ENCODE data around the gene C1orf115. TPM values are rescaled to one million over a fixed set of nuclear protein-coding genes. Genes with fewer than 3 reads are reported as not detected.

The C1orf115 gene
- polyA plus RNA-seq, 3 donors = 0.47 to 3.1 (median 1.9) TPM

DNA sequence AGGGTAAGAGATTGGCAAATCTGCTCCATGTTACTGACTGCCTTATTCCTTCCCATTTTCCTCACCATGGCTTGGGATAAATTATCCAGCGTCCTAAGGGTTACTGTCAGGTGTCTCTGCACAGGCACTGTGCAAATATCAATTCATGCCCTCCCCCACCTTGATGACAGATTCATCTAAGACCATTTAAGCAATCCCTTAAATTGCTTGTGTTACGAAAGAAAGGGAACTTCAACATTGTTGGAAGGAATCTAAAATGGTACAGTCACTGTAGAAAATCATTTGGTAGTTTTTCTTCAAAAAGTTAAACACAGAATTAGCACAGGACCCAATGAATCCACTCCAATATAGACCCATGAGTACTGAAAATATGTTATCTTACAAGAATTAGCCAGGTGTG, 40.3 kb downstream of the C1orf115 start:
- Histone ChIP-seq H3K4me1 (ENCODE audit: control insufficient read depth in 1 of 2, insufficient read depth in 2 of 2, low read length in 2 of 2) (peaks cover 25 to 29% of the 10 kb centered on the region in 2 donors), H3K4me3 (replicated peaks in 1 of 3; ENCODE audit: low read depth in 2 of 3, low read length in 3 of 3) (no peak overlapping the region), H2AFZ (ENCODE audit: insufficient read depth, low read depth, low read length, poor library complexity, severe bottlenecking) (no peak overlapping the region), H3K36me3 (replicated peaks in 1 of 2; ENCODE audit: control insufficient read depth in 1 of 2, insufficient read depth in 2 of 2, low read length in 2 of 2) (no peaks in the 10 kb centered on the region), H3K27ac (ENCODE audit: low read depth in 1 of 2, low read length in 2 of 2) (no peak overlapping the region), H3K9me3 (replicated peaks in 1 of 2; ENCODE audit: control insufficient read depth in 1 of 2, insufficient read depth in 1 of 2, low read length in 2 of 2) (no peaks in the 10 kb centered on the region), H3K27me3 (ENCODE audit: control insufficient read depth in 2 of 2, insufficient read depth in 2 of 2, low read length in 2 of 2) (no peaks in the 10 kb centered on the region), H3K9ac (ENCODE audit: insufficient read depth, low read length, poor library complexity, severe bottlenecking) (no peak overlapping the region), H3K4me2 (replicated peaks; ENCODE audit: extremely low read depth, low read length, poor library complexity, severe bottlenecking) (no peak overlapping the region), H4K20me1 (ENCODE audit: insufficient read depth, low read length) (no peaks in the 10 kb centered on the region), H3K79me2 (ENCODE audit: insufficient read depth, low read length) (no peaks in the 10 kb centered on the region)
- Mint-ChIP-seq H3K4me1 (peaks cover 31% of the 10 kb centered on the region), H3K9me3 (peaks cover 0 to 4% (median 0%) of the 10 kb centered on the region in 7 donors), H3K27me3 (ENCODE audit: low read depth in 3 of 3) (peaks cover 0 to 4% (median 2%) of the 10 kb centered on the region in 3 donors), H3K27ac (peak overlapping the region in 3 of 7 donors; percentile 39 to 86 (median 47)), H3K4me3 (no peak overlapping the region), H3K36me3 (peaks cover 0 to 2% of the 10 kb centered on the region in 2 donors)
- DNase-seq = peak in 2 of 3 donors; percentile 45 to 53
- intact Hi-C loops (cut with micrococcal nuclease) = loop anchor here in 1 of 2 donors (5.0 kb wide), 1 partner anchor 38 kb away; the partner anchor contains the start of gene C1orf115
- TF ChIP-seq, protein P1, sequence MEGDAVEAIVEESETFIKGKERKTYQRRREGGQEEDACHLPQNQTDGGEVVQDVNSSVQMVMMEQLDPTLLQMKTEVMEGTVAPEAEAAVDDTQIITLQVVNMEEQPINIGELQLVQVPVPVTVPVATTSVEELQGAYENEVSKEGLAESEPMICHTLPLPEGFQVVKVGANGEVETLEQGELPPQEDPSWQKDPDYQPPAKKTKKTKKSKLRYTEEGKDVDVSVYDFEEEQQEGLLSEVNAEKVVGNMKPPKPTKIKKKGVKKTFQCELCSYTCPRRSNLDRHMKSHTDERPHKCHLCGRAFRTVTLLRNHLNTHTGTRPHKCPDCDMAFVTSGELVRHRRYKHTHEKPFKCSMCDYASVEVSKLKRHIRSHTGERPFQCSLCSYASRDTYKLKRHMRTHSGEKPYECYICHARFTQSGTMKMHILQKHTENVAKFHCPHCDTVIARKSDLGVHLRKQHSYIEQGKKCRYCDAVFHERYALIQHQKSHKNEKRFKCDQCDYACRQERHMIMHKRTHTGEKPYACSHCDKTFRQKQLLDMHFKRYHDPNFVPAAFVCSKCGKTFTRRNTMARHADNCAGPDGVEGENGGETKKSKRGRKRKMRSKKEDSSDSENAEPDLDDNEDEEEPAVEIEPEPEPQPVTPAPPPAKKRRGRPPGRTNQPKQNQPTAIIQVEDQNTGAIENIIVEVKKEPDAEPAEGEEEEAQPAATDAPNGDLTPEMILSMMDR (IDR thresholded peaks at IDR 0.05) = no peak
- no CpG with 5 or more reads among the region's 2 CpGs for WGBS (ENCODE audit: insufficient coverage)

- Histone ChIP-seq H3K4me2 (replicated peaks; ENCODE audit: extremely low read depth, low read length, poor library complexity, severe bottlenecking) (no peak overlapping the region), H3K79me2 (ENCODE audit: insufficient read depth, low read length) (no peaks in the 10 kb centered on the region), H3K9ac (ENCODE audit: insufficient read depth, low read length, poor library complexity, severe bottlenecking) (no peak overlapping the region), H3K36me3 (replicated peaks in 1 of 2; ENCODE audit: control insufficient read depth in 1 of 2, insufficient read depth in 2 of 2, low read length in 2 of 2) (no peaks in the 10 kb centered on the region), H3K4me1 (ENCODE audit: control insufficient read depth in 1 of 2, insufficient read depth in 2 of 2, low read length in 2 of 2) (peaks cover 25 to 29% of the 10 kb centered on the region in 2 donors), H3K27ac (ENCODE audit: low read depth in 1 of 2, low read length in 2 of 2) (no peak overlapping the region), H3K4me3 (replicated peaks in 1 of 3; ENCODE audit: low read depth in 2 of 3, low read length in 3 of 3) (no peak overlapping the region), H3K9me3 (replicated peaks in 1 of 2; ENCODE audit: control insufficient read depth in 1 of 2, insufficient read depth in 1 of 2, low read length in 2 of 2) (no peaks in the 10 kb centered on the region), H2AFZ (ENCODE audit: insufficient read depth, low read depth, low read length, poor library complexity, severe bottlenecking) (peak overlapping the region; percentile 2), H3K27me3 (ENCODE audit: control insufficient read depth in 2 of 2, insufficient read depth in 2 of 2, low read length in 2 of 2) (no peaks in the 10 kb centered on the region), H4K20me1 (ENCODE audit: insufficient read depth, low read length) (no peaks in the 10 kb centered on the region)
- intact Hi-C loops (cut with micrococcal nuclease) = loop anchor here in 1 of 2 donors (5.0 kb wide), 1 partner anchor 40 kb away; the partner anchor contains the start of gene C1orf115
- no peak for DNase-seq
- peak overlapping the region in 1 of 2 donors; percentile 65 for H3K4me3 Mint-ChIP-seq
- peak overlapping the region in 5 of 7 donors; percentile 58 to 90 (median 78) for H3K27ac Mint-ChIP-seq
- H3K4me1 Mint-ChIP-seq = peaks cover 31% of the 10 kb centered on the region
- peaks cover 0 to 2% of the 10 kb centered on the region in 2 donors for H3K36me3 Mint-ChIP-seq
- H3K27me3 Mint-ChIP-seq (ENCODE audit: low read depth in 3 of 3) = peaks cover 0 to 7% (median 0%) of the 10 kb centered on the region in 3 donors
- TF ChIP-seq, protein P1 (IDR thresholded peaks at IDR 0.05) = no peak
- WGBS (ENCODE audit: insufficient coverage) = 25% methylated on average over 1 of the region's 3 CpGs
- peaks cover 0 to 2% (median 0%) of the 10 kb centered on the region in 7 donors for H3K9me3 Mint-ChIP-seq
Measured at GRCh38 chr1:220732137-220732536, 42.0 kb downstream of the C1orf115 start.

Measured in CD14-positive monocyte (primary cell).